NCI-H446 (cell line): ENCODE data around the gene HEXIM1.

Experiments used
- DNase-seq, 2 experiments: peaks; one replicate each; lab custom pipeline; 2025; lab: John Stamatoyannopoulos, UW

Gene HEXIM1

DNA sequence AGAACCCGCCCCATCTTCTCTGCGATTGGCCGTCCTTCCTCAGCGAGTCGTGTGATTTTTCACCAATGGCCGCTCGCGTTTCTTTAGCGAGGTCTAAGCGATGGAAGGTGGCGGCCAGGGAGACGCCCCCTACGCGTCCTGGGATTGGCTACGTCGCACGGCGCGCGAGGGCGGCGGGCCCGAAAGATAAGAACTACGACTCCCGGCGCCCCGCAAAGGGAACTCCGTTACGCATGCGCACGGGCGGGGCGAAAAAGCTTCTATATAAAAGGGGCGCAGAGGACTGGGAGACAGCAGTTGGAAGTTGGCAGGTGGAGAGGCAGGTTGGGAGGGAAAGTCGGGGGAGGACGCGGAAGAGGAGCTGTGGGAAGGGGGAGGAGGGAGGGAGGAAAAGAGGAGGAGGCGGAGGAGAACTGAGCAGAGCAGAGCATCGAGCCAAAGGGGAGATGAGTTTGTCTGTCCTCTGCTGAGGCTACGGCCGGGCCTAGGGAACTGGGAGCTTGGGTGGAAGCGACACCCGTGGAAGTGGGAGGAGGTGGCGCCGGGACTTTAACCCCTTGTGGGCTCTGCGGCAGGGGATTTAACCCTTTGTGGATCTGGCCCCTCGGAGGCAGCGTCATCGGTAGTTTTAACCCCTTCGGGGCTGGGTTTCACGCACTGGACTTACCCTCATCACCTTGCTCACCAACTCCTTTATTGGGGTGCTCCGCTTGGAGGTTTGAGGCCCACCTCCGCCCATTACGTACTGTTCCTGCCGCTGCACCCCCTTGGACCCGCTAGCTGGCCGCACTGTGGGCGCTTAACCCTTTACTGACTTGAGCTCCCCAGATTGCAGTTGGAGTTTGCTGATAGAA, at the start of gene HEXIM1:
HEXIM1 (plus strand) TSS at position 293 of the 854 bp plus-strand sequence. CDS start 716 bp downstream, outside the sequence.
- DNase-seq, result peak; percentile 99 to 100

- peak; percentile 65 to 76 for DNase-seq
Measured at GRCh38 chr17:45098869-45099616, 49.2 kb upstream of the HEXIM1 start.

DNA sequence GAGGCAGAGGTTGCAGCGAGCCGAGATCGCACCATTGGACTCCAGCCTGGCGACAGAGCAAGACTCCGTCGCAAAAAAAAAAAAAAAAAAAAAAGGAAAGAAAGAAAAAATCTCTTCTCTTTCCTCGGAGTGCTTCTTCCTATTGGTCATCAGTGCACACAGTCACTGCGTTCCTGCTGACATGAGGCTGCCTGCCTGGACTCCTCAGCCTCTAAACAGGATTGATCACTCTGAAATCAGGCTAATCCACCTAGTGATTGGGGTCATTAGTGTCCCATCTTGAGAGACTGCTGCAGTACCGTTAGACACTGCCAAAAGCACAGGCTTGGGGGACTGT, 46.8 kb upstream of the HEXIM1 start:
- DNase-seq, result no peak

- no peak for DNase-seq
Measured at GRCh38 chr17:45101883-45102811, 46.1 kb upstream of the HEXIM1 start.

- DNase-seq, result no peak
Measured at GRCh38 chr17:45102856-45103255, 45.4 kb upstream of the HEXIM1 start.

DNA sequence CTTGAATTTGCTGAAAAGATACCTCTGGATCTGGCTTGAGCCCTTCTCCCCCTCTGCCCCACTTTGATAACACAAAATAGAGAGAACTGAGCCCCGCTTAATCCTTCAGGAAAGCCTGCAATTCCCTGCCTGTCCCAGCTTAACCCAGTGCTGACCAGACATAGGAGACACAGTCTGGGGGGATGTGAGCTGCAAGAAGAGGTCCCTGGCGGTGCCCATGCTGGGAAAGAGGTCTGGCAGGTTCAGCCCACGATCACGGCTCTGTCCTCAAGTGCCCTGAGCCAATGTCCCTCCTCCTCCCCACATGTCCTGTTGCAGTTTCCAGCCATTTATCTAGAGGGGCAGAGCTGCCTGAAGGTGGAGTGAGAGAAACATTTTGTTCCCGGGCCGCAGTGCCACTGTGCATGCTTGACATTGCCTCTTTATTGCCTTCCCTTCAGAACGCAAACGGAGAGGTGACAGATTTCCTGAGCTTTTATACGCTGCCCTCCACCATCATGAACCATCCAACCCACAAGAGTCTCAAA, 44.9 kb upstream of the HEXIM1 start:
- DNase-seq, result no peak

- no peak for DNase-seq
Measured at GRCh38 chr17:45104029-45104428, 44.2 kb upstream of the HEXIM1 start.

- no peak for DNase-seq
Measured at GRCh38 chr17:45104497-45104896, 43.8 kb upstream of the HEXIM1 start.

DNA sequence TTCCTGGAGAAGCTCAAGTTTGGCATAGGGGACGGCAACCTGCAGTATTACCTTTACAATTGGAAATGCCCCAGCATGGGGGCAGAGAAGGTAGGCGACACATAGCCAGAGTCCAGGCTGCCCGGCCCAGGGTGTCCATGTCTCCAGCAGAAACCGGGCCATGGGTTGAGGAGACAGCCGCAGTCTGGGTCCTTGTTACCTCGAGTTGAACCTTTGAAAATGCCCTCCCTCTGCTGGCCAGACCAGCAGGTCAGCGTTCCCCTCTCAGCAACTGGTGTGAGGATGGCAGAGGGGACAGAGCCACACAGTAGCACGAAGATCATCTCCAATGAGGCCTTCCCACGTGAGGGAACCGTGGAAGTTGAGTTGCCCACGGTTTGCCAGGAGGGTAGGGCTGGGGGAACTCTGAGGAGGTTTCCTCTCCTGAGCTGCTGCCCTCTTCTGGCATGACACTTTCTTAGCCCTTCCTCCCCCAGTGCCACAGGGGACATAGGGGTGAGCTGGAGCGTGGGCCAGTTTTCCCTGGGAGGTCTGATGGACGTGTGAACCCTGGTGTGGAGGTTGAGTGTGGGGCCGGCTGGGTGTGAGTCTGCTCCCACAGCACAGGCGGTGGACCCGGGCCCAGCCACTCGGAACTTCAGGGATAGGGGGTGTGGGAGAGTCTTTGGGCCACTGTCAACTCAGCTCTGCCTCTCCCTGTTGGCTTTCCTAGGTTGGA, 43.2 kb upstream of the HEXIM1 start:
- DNase-seq, result no peak

DNA sequence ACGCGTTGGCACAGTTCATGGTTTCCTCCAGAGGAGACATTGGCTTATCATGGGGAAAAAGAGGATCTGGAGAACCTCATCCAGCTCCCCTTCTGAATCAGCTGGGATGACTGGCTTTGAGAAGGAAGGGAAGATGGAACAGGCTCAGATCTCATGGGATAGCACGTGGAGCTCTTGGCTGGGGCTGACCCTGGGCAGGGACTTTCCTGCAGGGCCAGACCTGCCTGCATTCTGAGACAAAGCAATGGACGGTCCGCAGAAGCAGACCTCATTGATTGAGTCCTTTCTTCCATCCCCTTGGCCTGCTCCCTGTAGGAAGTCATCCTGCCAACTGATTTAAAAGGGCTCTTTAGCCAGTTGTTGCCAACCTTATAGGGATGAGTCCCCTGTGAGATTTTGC, 42.2 kb upstream of the HEXIM1 start:
- DNase-seq, result no peak

DNA sequence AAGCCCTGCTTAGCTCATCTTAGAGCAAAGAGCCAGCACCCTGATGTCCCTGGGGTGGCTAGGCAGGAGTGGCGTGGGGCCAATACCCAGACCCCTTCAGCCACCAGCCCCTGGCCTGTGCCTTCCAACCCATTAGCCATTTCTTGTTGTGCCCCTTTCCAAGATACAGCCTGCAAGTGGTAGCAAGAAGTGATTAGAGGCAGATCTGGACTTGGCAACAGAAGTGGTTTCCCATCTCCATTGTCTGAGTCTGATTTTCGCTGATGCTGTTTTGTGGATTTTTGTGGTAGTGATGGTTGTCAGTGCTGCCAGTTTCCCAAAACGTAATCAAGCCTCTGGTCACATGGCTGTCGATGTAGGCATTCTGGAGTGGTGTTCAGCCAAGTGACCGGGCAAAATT, 41.7 kb upstream of the HEXIM1 start:
- no peak for DNase-seq

DNA sequence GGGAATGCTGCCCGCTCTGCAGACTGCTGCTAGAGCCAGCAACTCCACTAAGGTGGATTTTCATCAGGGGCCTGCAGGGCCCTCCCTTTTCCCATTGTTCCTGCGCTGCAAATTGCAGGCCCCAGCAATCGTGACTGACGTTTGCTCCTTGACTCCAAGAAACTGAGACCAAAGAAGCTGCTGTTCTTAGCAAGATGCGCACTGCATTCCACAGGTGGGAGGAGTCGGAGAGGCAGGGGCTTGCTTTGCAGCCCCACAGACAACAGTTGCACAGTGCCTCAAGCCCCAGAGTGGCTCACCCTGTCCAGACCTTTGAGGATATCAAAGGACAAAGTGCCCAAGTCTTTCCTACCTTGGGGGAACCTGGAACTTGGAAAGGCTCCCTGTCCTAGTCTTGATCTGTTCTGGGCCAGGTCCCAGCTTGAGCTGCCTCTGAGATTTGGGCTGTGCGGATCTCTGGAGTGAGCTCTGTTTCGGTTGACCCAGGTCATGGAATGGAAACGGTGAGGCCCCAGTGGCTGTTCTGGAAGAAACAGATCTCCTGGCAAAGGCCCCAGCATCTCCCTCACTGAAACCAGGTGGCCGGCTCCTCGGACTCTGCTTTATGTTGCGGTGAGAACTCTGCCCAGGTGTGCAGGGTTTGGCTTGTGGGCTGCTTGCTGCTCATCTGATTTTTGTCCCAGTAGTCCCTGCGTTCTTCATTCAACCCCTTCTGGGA, 40.8 kb upstream of the HEXIM1 start:
- DNase-seq, result no peak

- DNase-seq, result no peak
Measured at GRCh38 chr17:45108051-45108450, 40.2 kb upstream of the HEXIM1 start.

DNA sequence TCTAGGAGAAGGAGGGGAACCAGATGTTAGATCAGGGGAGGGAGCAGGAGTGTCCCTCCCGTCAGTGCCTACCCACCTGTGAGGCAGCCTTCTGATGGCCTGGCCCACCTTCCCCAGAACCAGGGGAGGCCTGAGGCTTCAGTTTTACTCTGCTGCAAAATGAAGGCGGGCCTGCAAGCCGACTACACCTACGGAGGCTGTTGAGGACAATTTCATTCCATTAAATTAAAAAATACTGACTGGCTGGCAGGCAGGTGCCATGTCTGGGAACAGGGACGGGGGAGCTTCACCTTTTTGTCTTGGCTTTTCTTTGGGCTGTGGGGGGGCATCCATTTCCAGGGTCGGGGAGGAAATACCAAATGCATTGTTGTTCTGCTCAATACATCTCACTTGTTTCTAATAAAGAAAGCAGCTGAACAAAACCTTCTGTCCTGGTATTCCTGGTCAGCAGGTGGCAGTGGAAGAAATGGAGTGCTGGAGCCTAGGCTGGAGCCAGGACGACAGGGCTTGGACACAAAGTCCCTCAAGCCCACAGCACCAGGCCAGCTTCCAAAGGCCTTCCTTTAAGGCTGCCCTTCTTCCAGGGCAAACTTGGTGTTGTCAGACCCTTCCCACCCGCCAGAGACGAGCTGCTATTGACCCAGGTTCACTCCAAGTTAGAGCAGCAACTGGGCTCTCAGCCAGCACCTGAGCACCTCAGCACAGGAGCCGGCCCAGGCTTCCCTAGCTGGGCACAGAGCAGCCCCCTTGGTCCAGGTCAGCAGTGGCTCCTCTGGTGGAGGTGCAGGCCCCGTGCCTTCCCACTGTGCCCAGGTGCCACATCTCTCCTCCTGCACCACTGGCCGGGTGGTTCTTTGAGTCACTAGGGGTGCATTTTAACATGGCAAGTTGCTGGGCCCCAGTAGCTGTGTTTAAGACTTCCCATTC, 39.4 kb upstream of the HEXIM1 start:
- no peak for DNase-seq

GRCh38 chr17:45110676-45111611, 37.3 kb upstream of the HEXIM1 start:
- DNase-seq, result peak in 1 of 2 experiments; percentile 20

- DNase-seq, result no peak
Measured at GRCh38 chr17:45111850-45112249, 36.4 kb upstream of the HEXIM1 start.

DNA sequence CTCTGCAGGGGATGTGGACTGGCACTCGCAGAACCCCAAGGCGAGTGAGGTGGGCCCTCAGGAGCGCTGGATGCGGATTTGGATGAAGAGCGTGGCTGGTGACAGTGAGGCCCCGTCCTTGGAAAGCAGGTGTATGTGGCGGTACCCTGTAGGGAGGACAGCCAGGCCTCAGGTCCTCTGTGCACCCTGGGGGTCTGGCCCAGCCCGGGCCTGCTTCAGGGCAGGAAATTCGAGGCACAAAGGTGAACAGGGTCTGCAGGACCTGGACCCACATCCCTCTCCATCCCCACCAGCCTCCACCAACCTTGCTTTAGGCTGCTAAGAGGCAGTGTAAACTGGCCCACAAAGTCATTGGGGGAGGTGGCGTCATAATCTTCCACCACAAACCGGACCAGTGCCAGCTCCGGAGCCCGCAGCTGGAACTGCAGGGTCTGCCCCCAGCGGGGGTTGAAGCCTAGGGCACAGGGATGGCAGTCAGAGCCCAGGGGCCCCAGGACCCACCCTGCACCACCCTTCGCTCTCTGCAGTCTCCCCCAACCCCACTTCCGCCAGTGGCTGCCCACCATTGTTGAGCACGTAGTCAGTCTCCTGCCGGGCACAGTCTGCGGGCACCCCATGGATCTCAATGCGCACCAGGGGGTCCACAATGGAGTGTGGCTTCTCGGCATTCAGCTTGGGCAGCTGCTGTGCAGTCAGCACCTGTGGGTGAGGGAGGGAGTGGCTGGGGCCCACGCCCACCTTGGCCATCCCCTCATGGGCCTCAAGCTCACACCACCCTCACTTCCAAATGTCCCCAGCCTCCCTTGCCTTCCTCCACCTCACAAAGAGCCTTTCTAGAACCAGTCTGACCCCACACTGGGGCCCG, 35.5 kb upstream of the HEXIM1 start:
- DNase-seq, result no peak

- DNase-seq, result no peak
Measured at GRCh38 chr17:45113424-45113754, 34.9 kb upstream of the HEXIM1 start.
